ENCODE data around the gene STYXL1.
"Not testable (repeated sequence)": the region's sequence is repeated elsewhere in the genome, so short reads cannot be mapped to it uniquely, and the experiment has no call there.

Gene STYXL1

GRCh38 chr7:76065016-76065612 is 17.3 kb upstream of the STYXL1 start:
- no peak for DNase-seq (ENCODE audit: low spot score)

- DNase-seq (ENCODE audit: low spot score): no peak
Observed at GRCh38 chr7:76064208-76064970, 16.6 kb upstream of the STYXL1 start.

- DNase-seq (ENCODE audit: low spot score): no peak
Observed at GRCh38 chr7:76063525-76063924, 15.7 kb upstream of the STYXL1 start.

GRCh38 chr7:76063114-76063513 is 15.3 kb upstream of the STYXL1 start:
- DNase-seq (ENCODE audit: low spot score): no peak

GRCh38 chr7:76062254-76062653 is 14.5 kb upstream of the STYXL1 start:
- DNase-seq (ENCODE audit: low spot score): no peak

GRCh38 chr7:76060842-76061241 is 13.0 kb upstream of the STYXL1 start:
- no peak for DNase-seq (ENCODE audit: low spot score)

- not testable (repeated sequence) for DNase-seq (ENCODE audit: low spot score)
Observed at GRCh38 chr7:76058745-76059144, 10.9 kb upstream of the STYXL1 start.

- no peak for DNase-seq (ENCODE audit: low spot score)
Observed at GRCh38 chr7:76057813-76058145, 10.0 kb upstream of the STYXL1 start.

- no peak for DNase-seq (ENCODE audit: low spot score)
Observed at GRCh38 chr7:76057103-76057812, 9.5 kb upstream of the STYXL1 start.

GRCh38 chr7:76056241-76056640 is 8.4 kb upstream of the STYXL1 start:
- DNase-seq (ENCODE audit: low spot score): no peak

GRCh38 chr7:76054123-76055120 is 6.6 kb upstream of the STYXL1 start:
- DNase-seq (ENCODE audit: low spot score): peak; percentile 37

- DNase-seq (ENCODE audit: low spot score): no peak
Observed at GRCh38 chr7:76053461-76053860, 5.7 kb upstream of the STYXL1 start.

GRCh38 chr7:76052681-76053080 is 4.9 kb upstream of the STYXL1 start:
- not testable (repeated sequence) for DNase-seq (ENCODE audit: low spot score)

GRCh38 chr7:76051840-76052239 is 4.0 kb upstream of the STYXL1 start:
- no peak for DNase-seq (ENCODE audit: low spot score)

GRCh38 chr7:76050545-76050944 is 2.7 kb upstream of the STYXL1 start:
- DNase-seq (ENCODE audit: low spot score): no peak

GRCh38 chr7:76049295-76049694 is 1.5 kb upstream of the STYXL1 start:
- DNase-seq (ENCODE audit: low spot score): no peak

- no peak for DNase-seq (ENCODE audit: low spot score)
Observed at GRCh38 chr7:76048668-76048988, 828 bp upstream of the STYXL1 start.

GRCh38 chr7:76047305-76047810 is 442 bp downstream of the STYXL1 start:
- DNase-seq (ENCODE audit: low spot score): peak; percentile 22

GRCh38 chr7:76044375-76044865 is 3.4 kb downstream of the STYXL1 start:
- DNase-seq (ENCODE audit: low spot score): no peak

- DNase-seq (ENCODE audit: low spot score): no peak
Observed at GRCh38 chr7:76040126-76040525, 7.7 kb downstream of the STYXL1 start.

- DNase-seq (ENCODE audit: low spot score): peak; percentile 86
Observed at GRCh38 chr7:76037310-76037709, 10.5 kb downstream of the STYXL1 start.

GRCh38 chr7:76031964-76032363 is 15.8 kb downstream of the STYXL1 start:
- no peak for DNase-seq (ENCODE audit: low spot score)

Data from hepatic stellate cell (primary cell).